GM23338 (cell line): ENCODE data around the gene SF1. TPM values are rescaled to one million over a fixed set of nuclear protein-coding genes. Genes with fewer than 3 reads are reported as not detected.
A peak's percentile ranks its signal among the peaks of the same experiment; 100 is the strongest.

ENCODE experiments used
- ATAC-seq: fragments of 200-7000 bp; cut with Tn5 transposase; 3 replicates; pipeline ENCODE4 v1.9.1; 2020
- DNase-seq: peaks from one replicate; pipeline ENCODE4 v3.0.0-alpha.2; 2015; ENCODE audit warnings: low spot score
- H2AFZ ChIP-seq: fragments of 200-600 bp; sonication (generic); 2 replicates; pipeline ENCODE4 v1.8.0; 2016; ENCODE audit warnings: antibody characterized with exemption, mild to moderate bottlenecking, moderate library complexity
- H3F3A ChIP-seq: fragments of 200-600 bp; sonication (generic); replicated peaks from 2 replicates; pipeline ENCODE4 v1.8.0; 2017; ENCODE audit warnings: antibody characterized with exemption, mixed run types, low read depth
- H3K27ac ChIP-seq: fragments of 200-600 bp; sonication (generic); 2 replicates; pipeline ENCODE4 v1.6.1; 2016; ENCODE audit warnings: low read depth
- H3K27me3 ChIP-seq: fragments of 200-600 bp; sonication (generic); 2 replicates; pipeline ENCODE4 v1.8.0; 2016; ENCODE audit warnings: mild to moderate bottlenecking, mixed run types, moderate library complexity; ENCODE audit not compliant: insufficient read depth
- H3K36me3 ChIP-seq: fragments of 200-600 bp; sonication (generic); 2 replicates; pipeline ENCODE4 v1.8.0; 2016; ENCODE audit warnings: mild to moderate bottlenecking; ENCODE audit not compliant: insufficient read depth
- H3K4me1 ChIP-seq: fragments of 200-600 bp; sonication (generic); 2 replicates; pipeline ENCODE4 v1.8.0; 2016; ENCODE audit warnings: mild to moderate bottlenecking, moderate library complexity; ENCODE audit not compliant: insufficient read depth
- H3K4me2 ChIP-seq: fragments of 200-600 bp; sonication (generic); 2 replicates; pipeline ENCODE4 v1.7.1; 2017; ENCODE audit warnings: mixed run types
- H3K4me3 ChIP-seq: fragments of 200-600 bp; sonication (generic); 2 replicates; pipeline ENCODE4 v1.6.1; 2016; ENCODE audit warnings: mixed run types
- H3K79me2 ChIP-seq: fragments of 200-600 bp; sonication (generic); replicated peaks from 2 replicates; pipeline ENCODE4 v1.8.0; 2017; ENCODE audit warnings: mild to moderate bottlenecking; ENCODE audit not compliant: insufficient read depth
- H3K9me2 ChIP-seq: fragments of 200-600 bp; sonication (generic); 2 replicates; pipeline ENCODE4 v1.8.0; 2017; ENCODE audit not compliant: insufficient read depth
- H4K20me1 ChIP-seq: fragments of 200-600 bp; sonication (generic); replicated peaks from 2 replicates; pipeline ENCODE4 v1.8.0; 2017; ENCODE audit warnings: mild to moderate bottlenecking; ENCODE audit not compliant: insufficient read depth
- H3K27ac Mint-ChIP-seq: 2 replicates; pipeline ENCODE4 v1.8.0; 2020; ENCODE audit warnings: inconsistent platforms, mild to moderate bottlenecking, moderate library complexity, mixed read lengths
- H3K27me3 Mint-ChIP-seq: 3 replicates; pipeline ENCODE4 v1.8.0; 2022; ENCODE audit warnings: low read depth, mild to moderate bottlenecking, moderate library complexity, mixed read lengths, inconsistent platforms; ENCODE audit not compliant: insufficient read depth, poor library complexity
- H3K36me3 Mint-ChIP-seq: 3 replicates; pipeline ENCODE4 v1.8.0; 2021; ENCODE audit warnings: low read depth, mild to moderate bottlenecking, inconsistent platforms, moderate library complexity, mixed read lengths
- H3K4me1 Mint-ChIP-seq: 3 replicates; pipeline ENCODE4 v1.8.0; 2020; ENCODE audit warnings: mild to moderate bottlenecking, inconsistent platforms, mixed read lengths
- H3K4me3 Mint-ChIP-seq: 3 replicates; pipeline ENCODE4 v1.8.0; 2021; ENCODE audit warnings: moderate library complexity, mild to moderate bottlenecking, inconsistent platforms, mixed read lengths
- H3K9me3 Mint-ChIP-seq: 3 replicates; pipeline ENCODE4 v1.8.0; 2020; ENCODE audit warnings: moderate library complexity, mild to moderate bottlenecking, inconsistent platforms, mixed read lengths
- CREB1 ChIP-seq: fragments of 250-450 bp; sonication (Bioruptor Pico); IDR thresholded peaks from 2 replicates; pipeline ENCODE4 v1.5.0; 2020; ENCODE audit warnings: low read depth, mild to moderate bottlenecking, moderate library complexity
- EZH2 ChIP-seq: fragments of 200-600 bp; sonication (generic); IDR thresholded peaks from one replicate; pipeline ENCODE4 v1.8.0; 2017; ENCODE audit warnings: antibody characterized with exemption, mild to moderate bottlenecking, low read depth; ENCODE audit not compliant: unreplicated experiment
- EZH2phosphoT487 ChIP-seq: fragments of 200-600 bp; sonication (generic); IDR thresholded peaks from one replicate; pipeline ENCODE4 v1.8.1; 2018; ENCODE audit warnings: antibody characterized with exemption; ENCODE audit not compliant: unreplicated experiment
- POLR2AphosphoS5 ChIP-seq: IDR thresholded peaks from 2 replicates; pipeline ENCODE4 v1.6.1; 2016; ENCODE audit warnings: antibody characterized with exemption, low read depth
- ZNF114 ChIP-seq: fragments of 250-450 bp; sonication (Bioruptor Pico); IDR thresholded peaks from 2 replicates; pipeline ENCODE4 v1.5.0; 2020; ENCODE audit warnings: mild to moderate bottlenecking, moderate library complexity
- polyA plus RNA-seq: library from polyadenylated mRNA; unstranded; fragments of >200 nt; fragmentation: Nextera tagmentation; extraction: Ambion mirVana; gene quantifications from 2 replicates; pipeline ENCODE4 v1.2.1, GENCODE V29; 2016
- total RNA-seq: library from RNA; depleted of rRNA; stranded (reverse); fragments of >200 nt; shearing (Covaris generic); gene quantifications from 2 replicates; pipeline ENCODE4 v1.2.3, GENCODE V29; 2014
- TF ChIP-seq, protein P1 (sequence below), 2 experiments: fragments of 200-600 bp in 1 of 2; sonication (generic) in 1 of 2; conservative IDR thresholded peaks; 2 replicates each; pipeline versions ENCODE4 v1.5.1 to v1.6.1; 2016 to 2017; ENCODE audit warnings: antibody characterized with exemption in 2 of 2, low read depth in 2 of 2, mild to moderate bottlenecking in 2 of 2, moderate library complexity in 1 of 2
- TF ChIP-seq, protein P2 (sequence below): fragments of 250-450 bp; sonication (Bioruptor Pico); IDR thresholded peaks from 2 replicates; pipeline ENCODE4 v1.5.0; 2020; ENCODE audit warnings: mild to moderate bottlenecking, moderate library complexity

Gene SF1
- total and polyA plus RNA-seq, 2 experiments from 2014 or later = 76.9 to 252 TPM

DNA sequence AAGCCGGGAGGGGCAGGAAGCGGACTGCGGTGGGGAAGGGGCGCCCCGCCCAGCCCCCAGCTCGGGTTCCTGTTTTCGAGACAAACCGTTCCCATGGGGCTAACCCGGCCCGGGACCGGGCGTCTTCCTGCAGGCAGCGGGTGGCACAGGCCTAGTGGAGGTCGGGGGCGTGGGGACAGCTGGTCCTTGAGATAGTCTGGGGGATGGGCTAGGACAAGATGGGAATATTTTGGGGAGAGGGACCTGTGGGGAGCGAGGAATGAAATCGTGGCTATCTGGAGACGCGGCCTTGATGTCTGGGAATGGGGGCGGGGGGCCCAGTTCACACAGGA lies 33.2 kb downstream of the SF1 start (continued):
- TF ChIP-seq, protein P1, sequence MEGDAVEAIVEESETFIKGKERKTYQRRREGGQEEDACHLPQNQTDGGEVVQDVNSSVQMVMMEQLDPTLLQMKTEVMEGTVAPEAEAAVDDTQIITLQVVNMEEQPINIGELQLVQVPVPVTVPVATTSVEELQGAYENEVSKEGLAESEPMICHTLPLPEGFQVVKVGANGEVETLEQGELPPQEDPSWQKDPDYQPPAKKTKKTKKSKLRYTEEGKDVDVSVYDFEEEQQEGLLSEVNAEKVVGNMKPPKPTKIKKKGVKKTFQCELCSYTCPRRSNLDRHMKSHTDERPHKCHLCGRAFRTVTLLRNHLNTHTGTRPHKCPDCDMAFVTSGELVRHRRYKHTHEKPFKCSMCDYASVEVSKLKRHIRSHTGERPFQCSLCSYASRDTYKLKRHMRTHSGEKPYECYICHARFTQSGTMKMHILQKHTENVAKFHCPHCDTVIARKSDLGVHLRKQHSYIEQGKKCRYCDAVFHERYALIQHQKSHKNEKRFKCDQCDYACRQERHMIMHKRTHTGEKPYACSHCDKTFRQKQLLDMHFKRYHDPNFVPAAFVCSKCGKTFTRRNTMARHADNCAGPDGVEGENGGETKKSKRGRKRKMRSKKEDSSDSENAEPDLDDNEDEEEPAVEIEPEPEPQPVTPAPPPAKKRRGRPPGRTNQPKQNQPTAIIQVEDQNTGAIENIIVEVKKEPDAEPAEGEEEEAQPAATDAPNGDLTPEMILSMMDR (conservative IDR thresholded peaks at IDR 0.05; ENCODE audit: low read depth in 2 of 2) = no peak
- TF ChIP-seq EZH2phosphoT487 = no peak
- no peak for TF ChIP-seq ZNF114 (CRISPR knock-in tag)
- TF ChIP-seq POLR2AphosphoS5 = no peak

DNA sequence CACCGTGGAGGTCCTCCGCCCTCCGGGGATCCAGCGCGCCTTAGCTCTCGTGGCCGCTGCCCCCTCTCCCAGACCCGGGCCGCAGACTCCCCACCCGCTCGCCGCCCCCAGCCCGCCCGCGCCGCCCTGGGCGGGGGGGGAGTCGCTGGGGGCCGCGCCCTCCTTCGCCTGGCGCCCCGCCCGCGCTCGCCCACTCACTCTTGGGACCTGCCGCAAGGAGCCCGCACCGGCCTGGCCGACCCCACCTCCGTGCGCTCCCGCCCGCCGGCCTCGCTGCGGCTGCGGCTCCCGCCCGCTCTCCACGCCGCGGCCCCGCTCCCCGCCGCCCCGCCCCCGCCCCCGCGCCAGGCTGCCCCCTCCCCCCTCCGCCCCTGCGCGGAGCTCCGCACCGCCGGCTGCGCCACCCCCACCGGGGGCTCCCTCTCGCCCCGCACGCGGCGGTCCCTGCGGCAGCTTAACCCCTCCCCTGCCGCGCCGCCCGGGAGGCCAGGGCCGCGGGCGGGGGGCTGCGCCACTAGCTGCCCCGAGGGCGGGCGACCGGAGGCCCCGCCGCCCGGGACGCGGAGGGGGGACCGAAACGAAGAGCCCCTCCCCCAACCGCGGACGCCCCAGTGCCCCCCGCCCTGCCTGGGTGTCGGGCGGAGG lies 33.7 kb downstream of the SF1 start:
- Histone ChIP-seq H3K4me1 (peaks cover 23% of the 10 kb centered on the region), H2AFZ (no peak overlapping the region; the same call in 1 of the 2 replicates), H3K36me3 (no peaks in the 10 kb centered on the region), H3K9me2 (no peaks in the 10 kb centered on the region), H3K27me3 (peaks cover 34% of the 10 kb centered on the region), H4K20me1 (no peaks in the 10 kb centered on the region), H3K79me2 (no peaks in the 10 kb centered on the region), H3K27ac (no peak overlapping the region), H3K4me3 (peak overlapping the region; percentile 84), H3F3A (peaks cover 18% of the 10 kb centered on the region), H3K4me2 (peak overlapping the region; percentile 98)
- no peak for TF ChIP-seq EZH2
- TF ChIP-seq, protein P1 (conservative IDR thresholded peaks at IDR 0.05; ENCODE audit: low read depth in 2 of 2) = no peak
- no peak for TF ChIP-seq ZNF114 (CRISPR knock-in tag)
- no peak for TF ChIP-seq POLR2AphosphoS5
- TF ChIP-seq EZH2phosphoT487 = no peak
- TF ChIP-seq, protein P2, sequence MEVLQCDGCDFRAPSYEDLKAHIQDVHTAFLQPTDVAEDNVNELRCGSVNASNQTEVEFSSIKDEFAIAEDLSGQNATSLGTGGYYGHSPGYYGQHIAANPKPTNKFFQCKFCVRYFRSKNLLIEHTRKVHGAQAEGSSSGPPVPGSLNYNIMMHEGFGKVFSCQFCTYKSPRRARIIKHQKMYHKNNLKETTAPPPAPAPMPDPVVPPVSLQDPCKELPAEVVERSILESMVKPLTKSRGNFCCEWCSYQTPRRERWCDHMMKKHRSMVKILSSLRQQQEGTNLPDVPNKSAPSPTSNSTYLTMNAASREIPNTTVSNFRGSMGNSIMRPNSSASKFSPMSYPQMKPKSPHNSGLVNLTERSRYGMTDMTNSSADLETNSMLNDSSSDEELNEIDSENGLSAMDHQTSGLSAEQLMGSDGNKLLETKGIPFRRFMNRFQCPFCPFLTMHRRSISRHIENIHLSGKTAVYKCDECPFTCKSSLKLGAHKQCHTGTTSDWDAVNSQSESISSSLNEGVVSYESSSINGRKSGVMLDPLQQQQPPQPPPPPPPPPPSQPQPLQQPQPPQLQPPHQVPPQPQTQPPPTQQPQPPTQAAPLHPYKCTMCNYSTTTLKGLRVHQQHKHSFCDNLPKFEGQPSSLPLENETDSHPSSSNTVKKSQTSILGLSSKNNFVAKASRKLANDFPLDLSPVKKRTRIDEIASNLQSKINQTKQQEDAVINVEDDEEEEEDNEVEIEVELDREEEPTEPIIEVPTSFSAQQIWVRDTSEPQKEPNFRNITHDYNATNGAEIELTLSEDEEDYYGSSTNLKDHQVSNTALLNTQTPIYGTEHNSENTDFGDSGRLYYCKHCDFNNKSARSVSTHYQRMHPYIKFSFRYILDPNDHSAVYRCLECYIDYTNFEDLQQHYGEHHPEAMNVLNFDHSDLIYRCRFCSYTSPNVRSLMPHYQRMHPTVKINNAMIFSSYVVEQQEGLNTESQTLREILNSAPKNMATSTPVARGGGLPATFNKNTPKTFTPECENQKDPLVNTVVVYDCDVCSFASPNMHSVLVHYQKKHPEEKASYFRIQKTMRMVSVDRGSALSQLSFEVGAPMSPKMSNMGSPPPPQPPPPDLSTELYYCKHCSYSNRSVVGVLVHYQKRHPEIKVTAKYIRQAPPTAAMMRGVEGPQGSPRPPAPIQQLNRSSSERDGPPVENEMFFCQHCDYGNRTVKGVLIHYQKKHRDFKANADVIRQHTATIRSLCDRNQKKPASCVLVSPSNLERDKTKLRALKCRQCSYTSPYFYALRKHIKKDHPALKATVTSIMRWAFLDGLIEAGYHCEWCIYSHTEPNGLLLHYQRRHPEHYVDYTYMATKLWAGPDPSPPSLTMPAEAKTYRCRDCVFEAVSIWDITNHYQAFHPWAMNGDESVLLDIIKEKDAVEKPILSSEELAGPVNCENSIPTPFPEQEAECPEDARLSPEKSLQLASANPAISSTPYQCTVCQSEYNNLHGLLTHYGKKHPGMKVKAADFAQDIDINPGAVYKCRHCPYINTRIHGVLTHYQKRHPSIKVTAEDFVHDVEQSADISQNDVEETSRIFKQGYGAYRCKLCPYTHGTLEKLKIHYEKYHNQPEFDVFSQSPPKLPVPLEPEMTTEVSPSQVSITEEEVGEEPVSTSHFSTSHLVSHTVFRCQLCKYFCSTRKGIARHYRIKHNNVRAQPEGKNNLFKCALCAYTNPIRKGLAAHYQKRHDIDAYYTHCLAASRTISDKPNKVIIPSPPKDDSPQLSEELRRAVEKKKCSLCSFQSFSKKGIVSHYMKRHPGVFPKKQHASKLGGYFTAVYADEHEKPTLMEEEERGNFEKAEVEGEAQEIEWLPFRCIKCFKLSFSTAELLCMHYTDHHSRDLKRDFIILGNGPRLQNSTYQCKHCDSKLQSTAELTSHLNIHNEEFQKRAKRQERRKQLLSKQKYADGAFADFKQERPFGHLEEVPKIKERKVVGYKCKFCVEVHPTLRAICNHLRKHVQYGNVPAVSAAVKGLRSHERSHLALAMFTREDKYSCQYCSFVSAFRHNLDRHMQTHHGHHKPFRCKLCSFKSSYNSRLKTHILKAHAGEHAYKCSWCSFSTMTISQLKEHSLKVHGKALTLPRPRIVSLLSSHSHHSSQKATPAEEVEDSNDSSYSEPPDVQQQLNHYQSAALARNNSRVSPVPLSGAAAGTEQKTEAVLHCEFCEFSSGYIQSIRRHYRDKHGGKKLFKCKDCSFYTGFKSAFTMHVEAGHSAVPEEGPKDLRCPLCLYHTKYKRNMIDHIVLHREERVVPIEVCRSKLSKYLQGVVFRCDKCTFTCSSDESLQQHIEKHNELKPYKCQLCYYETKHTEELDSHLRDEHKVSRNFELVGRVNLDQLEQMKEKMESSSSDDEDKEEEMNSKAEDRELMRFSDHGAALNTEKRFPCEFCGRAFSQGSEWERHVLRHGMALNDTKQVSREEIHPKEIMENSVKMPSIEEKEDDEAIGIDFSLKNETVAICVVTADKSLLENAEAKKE (CRISPR knock-in tag) = no peak
- no peak for TF ChIP-seq CREB1
- Mint-ChIP-seq H3K36me3 (peaks cover 12% of the 10 kb centered on the region), H3K9me3 (no peaks in the 10 kb centered on the region; the same call in 2 of the 3 replicates), H3K27me3 (peaks cover 32% of the 10 kb centered on the region), H3K27ac (no peak overlapping the region), H3K4me1 (peaks cover 30% of the 10 kb centered on the region), H3K4me3 (peak overlapping the region; percentile 86)
- DNase-seq = no peak
- ATAC-seq = no peak
